Esophagus (tissue), 2 donors: ENCODE results near the gene ZNF423. TPM values are rescaled to one million over a fixed set of nuclear protein-coding genes. Genes with fewer than 3 reads are reported as not detected.
A peak's percentile ranks its signal among the peaks of the same experiment; 100 is the strongest.

Experiments used
- H3K27ac ChIP-seq, 2 donors: one replicate each; pipeline ENCODE4 v1.5.1; 2013; ENCODE audit warnings: low read depth in 2 of 2, mild to moderate bottlenecking in 2 of 2, inconsistent platforms in 1 of 2, low read length in 1 of 2, moderate library complexity in 1 of 2
- H3K27me3 ChIP-seq, 2 donors: one replicate each; pipeline ENCODE4 v1.6.1; 2013; ENCODE audit warnings: low read length in 2 of 2, control low read depth in 1 of 2, mild to moderate bottlenecking in 1 of 2; ENCODE audit not compliant: insufficient read depth in 2 of 2, control insufficient read depth in 1 of 2
- H3K36me3 ChIP-seq, 2 donors: one replicate each; pipeline ENCODE4 v1.6.1; 2013; ENCODE audit warnings: low read length in 1 of 2; ENCODE audit not compliant: control insufficient read depth in 2 of 2, insufficient read depth in 2 of 2
- H3K4me1 ChIP-seq, 2 donors: one replicate each; pipeline ENCODE4 v1.6.1; 2013; ENCODE audit warnings: low read length in 1 of 2; ENCODE audit not compliant: control insufficient read depth in 2 of 2, insufficient read depth in 2 of 2
- H3K4me3 ChIP-seq, 2 donors: one replicate each; pipeline ENCODE4 v1.5.1; 2013; ENCODE audit warnings: low read length in 2 of 2, mild to moderate bottlenecking in 2 of 2, low read depth in 1 of 2, moderate library complexity in 1 of 2
- H3K9me3 ChIP-seq, 2 donors: one replicate each; pipeline ENCODE4 v1.6.1; 2013; ENCODE audit warnings: mild to moderate bottlenecking in 2 of 2, low read depth in 1 of 2, low read length in 1 of 2, moderate library complexity in 1 of 2; ENCODE audit not compliant: control insufficient read depth in 2 of 2, insufficient read depth in 1 of 2
- WGBS, 2 donors: extraction: QIAGEN DNeasy Blood & Tissue Kit; methylation state at CpG; one replicate each; pipeline ENCODE4 v1.1.7; 2013; 5-methylcytosine and 5-hydroxymethylcytosine counted together
- polyA plus RNA-seq, 2 donors: library from polyadenylated mRNA; stranded (reverse); fragments of 200-250 nt; gene quantifications; one replicate each; pipeline ENCODE4 v1.2.3, GENCODE V29; 2013
- donor health status: healthy with polysubstance abuse.
- donor health status: Bipolar disorder and iron deficiency.

Gene ZNF423
- polyA plus RNA-seq, 2 donors, result 0.53 to 0.67 TPM

DNA sequence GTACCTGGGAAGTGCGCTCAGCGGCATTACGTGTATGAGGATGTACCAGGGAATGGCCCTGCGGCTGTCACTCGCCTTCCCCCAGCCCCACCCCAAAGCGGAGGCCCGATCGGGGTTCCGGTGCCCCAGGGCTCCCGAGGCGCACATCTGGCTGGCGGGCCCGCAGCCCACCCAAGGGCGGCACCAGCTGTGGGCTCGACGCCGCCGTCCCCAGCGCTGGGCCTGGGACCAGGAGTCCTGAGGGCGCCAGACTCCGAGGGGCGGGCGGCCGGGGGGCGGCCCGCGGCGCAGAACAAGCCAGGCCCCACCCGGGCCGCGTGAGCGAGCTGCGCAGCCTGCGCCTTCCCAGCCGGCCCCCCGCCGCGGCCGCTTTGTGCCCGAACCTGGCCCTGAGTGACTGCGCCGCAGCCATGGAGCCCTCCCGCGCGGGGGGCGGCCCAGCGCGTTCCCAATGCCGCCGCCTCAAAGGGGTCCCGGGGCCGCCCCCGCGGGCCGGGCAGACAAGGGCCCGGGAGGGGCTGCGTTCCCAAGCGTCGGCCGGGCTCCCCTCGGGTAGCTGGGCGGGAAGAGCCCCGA is 17.4 kb downstream of the ZNF423 start:
- peak overlapping the region; percentile 50 to 51 for H3K27ac ChIP-seq
- 13 to 18% methylated on average over 29 to 63 of the region's 63 CpGs for WGBS, 2 donors
- H3K36me3 ChIP-seq, result no peaks in the 10 kb centered on the region
- no peak overlapping the region for H3K4me3 ChIP-seq
- no peaks in the 10 kb centered on the region for H3K9me3 ChIP-seq
- peaks cover 0 to 8% of the 10 kb centered on the region in 2 donors for H3K4me1 ChIP-seq
- H3K27me3 ChIP-seq, result peaks cover 0 to 5% of the 10 kb centered on the region in 2 donors

DNA sequence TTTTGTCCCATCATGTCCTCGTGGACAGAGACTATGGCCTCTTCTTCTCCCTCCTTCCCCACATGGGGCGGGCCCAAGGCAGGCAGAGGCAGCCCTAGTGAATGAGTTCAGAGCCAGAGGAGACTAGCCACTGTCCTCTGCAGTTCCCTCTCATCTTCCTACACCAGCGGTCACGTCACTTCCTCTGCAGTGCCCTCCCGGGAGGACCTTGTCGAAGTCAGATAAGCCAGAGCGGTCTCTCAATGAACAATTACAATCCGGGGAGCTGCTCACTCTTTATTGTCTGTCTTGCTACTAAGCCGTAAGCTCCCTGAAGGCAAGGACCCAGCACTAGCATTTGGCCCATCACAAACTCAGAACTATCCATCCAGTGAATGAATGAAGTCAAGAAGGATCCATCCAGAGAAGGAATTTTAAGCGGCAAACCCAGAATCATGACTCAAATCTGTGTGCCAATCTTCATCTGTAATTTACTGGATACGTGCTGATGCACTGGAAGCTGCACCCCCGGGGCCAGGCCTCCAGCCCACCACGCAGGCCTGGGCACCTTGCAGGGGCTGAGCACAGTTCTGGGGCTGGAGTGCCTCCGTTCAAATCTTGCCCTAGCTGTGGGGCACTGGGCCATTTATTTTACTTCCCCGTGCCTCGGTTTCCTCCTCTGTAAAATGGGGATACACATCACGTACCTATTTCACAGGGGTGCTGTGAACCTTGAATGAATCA is 18.1 kb downstream of the ZNF423 start:
- WGBS, 2 donors, result 80% methylated on average over 17 of the region's 17 CpGs
- Histone ChIP-seq H3K27ac (peak overlapping the region in 1 of 2 donors; percentile 50), H3K36me3 (no peaks in the 10 kb centered on the region), H3K27me3 (peaks cover 0 to 5% of the 10 kb centered on the region in 2 donors), H3K4me3 (no peak overlapping the region), H3K9me3 (no peaks in the 10 kb centered on the region), H3K4me1 (peaks cover 0 to 8% of the 10 kb centered on the region in 2 donors)

DNA sequence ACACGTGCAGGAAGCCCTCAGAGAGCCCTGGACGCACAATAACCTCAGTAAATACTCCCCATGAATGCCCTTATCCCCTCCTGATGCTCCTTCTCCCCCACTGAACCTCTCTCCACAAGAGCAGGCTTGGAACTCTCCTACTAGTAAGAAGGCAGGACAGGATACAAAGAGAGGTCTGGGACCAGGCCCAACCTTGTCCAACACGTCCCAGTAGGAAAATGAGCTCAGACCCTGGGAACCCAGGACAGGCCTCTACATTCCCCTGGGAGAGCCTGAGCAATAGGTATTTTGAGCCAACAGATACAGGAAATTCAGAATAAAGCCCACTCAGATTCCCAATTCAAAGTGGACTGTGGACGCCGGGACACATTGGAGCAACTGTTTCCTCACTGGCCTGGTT is 19.2 kb downstream of the ZNF423 start:
- no peaks in the 10 kb centered on the region for H3K36me3 ChIP-seq
- peaks cover 0 to 5% of the 10 kb centered on the region in 2 donors for H3K27me3 ChIP-seq
- H3K4me3 ChIP-seq, result no peak overlapping the region
- 62 to 71% methylated on average over 5 of the region's 5 CpGs for WGBS, 2 donors
- peak overlapping the region in 1 of 2 donors; percentile 83 for H3K27ac ChIP-seq
- no peaks in the 10 kb centered on the region for H3K9me3 ChIP-seq
- H3K4me1 ChIP-seq, result peaks cover 0 to 8% of the 10 kb centered on the region in 2 donors

GRCh38 chr16:49836218-49836617 is 19.7 kb downstream of the ZNF423 start:
- peak overlapping the region; percentile 23 to 83 for H3K27ac ChIP-seq
- 86 to 88% methylated on average over 2 of the region's 2 CpGs for WGBS, 2 donors

GRCh38 chr16:49835161-49835777 is 20.6 kb downstream of the ZNF423 start:
- H3K27me3 ChIP-seq, result peaks cover 0 to 5% of the 10 kb centered on the region in 2 donors
- H3K27ac ChIP-seq, result peak overlapping the region; percentile 83
- H3K9me3 ChIP-seq, result no peaks in the 10 kb centered on the region
- no peaks in the 10 kb centered on the region for H3K36me3 ChIP-seq
- 61 to 62% methylated on average over 13 of the region's 13 CpGs for WGBS, 2 donors
- peaks cover 0 to 8% of the 10 kb centered on the region in 2 donors for H3K4me1 ChIP-seq
- H3K4me3 ChIP-seq, result no peak overlapping the region

More at GRCh38 chr16:49836218-49836617, 19.7 kb downstream of the ZNF423 start:
- Histone ChIP-seq H3K9me3 (no peaks in the 10 kb centered on the region), H3K27me3 (peaks cover 0 to 5% of the 10 kb centered on the region in 2 donors), H3K4me1 (peaks cover 0 to 8% of the 10 kb centered on the region in 2 donors), H3K4me3 (no peak overlapping the region), H3K36me3 (no peaks in the 10 kb centered on the region)

DNA sequence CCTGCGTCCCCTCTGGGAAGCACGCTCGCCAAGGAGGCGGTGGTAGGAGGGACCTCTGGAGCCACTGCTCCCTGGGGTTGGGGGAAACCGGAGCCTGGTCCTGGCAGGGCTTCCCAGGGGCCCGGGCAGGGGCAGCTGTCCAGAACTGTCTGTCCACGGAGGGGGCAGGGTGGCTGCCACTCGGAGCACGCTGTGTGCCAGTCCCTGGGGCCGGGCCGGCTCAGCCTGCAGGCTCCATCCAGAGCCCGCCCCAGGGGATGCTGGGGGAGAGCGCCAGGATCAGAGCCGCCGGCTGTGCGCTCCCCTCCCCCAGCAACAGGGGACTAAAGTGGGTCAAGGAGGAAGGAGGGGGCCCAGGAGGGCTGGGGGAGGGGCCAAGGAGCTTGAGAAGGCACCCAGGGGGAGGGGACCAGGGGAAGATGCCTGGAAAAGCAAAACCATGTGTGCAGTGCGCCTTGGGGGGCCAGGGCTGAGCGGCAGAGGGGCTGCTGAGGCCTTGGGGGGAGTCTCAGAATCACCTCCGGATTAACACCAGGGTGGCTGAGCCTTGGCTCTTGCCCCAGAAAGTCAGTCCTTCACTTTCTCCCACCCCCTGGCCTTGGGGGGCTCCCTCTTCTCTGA is 21.3 kb downstream of the ZNF423 start:
- Histone ChIP-seq H3K4me1 (peaks cover 0 to 8% of the 10 kb centered on the region in 2 donors), H3K27ac (peak overlapping the region; percentile 83), H3K4me3 (no peak overlapping the region), H3K36me3 (no peaks in the 10 kb centered on the region), H3K27me3 (peaks cover 0 to 5% of the 10 kb centered on the region in 2 donors), H3K9me3 (no peaks in the 10 kb centered on the region)
- 45 to 54% methylated on average over 19 of the region's 19 CpGs for WGBS, 2 donors

- Histone ChIP-seq H3K9me3 (no peaks in the 10 kb centered on the region), H3K27ac (peak overlapping the region; percentile 83), H3K4me1 (peaks cover 0 to 10% of the 10 kb centered on the region in 2 donors), H3K4me3 (no peak overlapping the region), H3K27me3 (peaks cover 0 to 5% of the 10 kb centered on the region in 2 donors), H3K36me3 (no peaks in the 10 kb centered on the region)
- WGBS, 2 donors, result 55 to 57% methylated on average over 13 of the region's 13 CpGs
Measured at GRCh38 chr16:49833796-49834530, 21.9 kb downstream of the ZNF423 start.

DNA sequence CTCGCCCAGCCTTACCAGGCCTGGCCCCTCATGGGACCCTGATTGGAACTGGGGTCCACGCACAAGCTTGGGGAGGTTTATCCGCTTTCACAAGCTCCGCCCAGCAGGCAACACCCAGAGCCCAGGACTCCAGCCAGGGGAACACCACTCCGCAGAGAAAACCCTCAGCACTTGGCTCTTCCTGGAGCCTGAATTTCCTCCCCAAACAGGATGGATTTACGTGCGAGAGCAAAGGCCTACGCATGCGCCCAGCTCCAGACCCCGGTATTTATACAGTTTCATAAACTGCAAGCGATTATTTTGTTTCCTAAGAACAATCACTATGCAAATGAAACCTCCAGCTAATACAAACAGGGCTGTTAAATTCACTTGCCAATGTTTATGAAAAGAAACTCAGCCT is 22.8 kb downstream of the ZNF423 start:
- H3K4me1 ChIP-seq, result peaks cover 0 to 10% of the 10 kb centered on the region in 2 donors
- peak overlapping the region; percentile 83 to 85 for H3K27ac ChIP-seq
- no peak overlapping the region for H3K4me3 ChIP-seq
- peaks cover 0 to 5% of the 10 kb centered on the region in 2 donors for H3K27me3 ChIP-seq
- H3K9me3 ChIP-seq, result no peaks in the 10 kb centered on the region
- H3K36me3 ChIP-seq, result no peaks in the 10 kb centered on the region
- 66% methylated on average over 11 of the region's 11 CpGs for WGBS, 2 donors

GRCh38 chr16:49832177-49832576 is 23.7 kb downstream of the ZNF423 start:
- Histone ChIP-seq H3K27ac (peak overlapping the region; percentile 75 to 85), H3K4me1 (peaks cover 0 to 11% of the 10 kb centered on the region in 2 donors)
- WGBS, 2 donors, result 80 to 91% methylated on average over 7 of the region's 7 CpGs

More at GRCh38 chr16:49832177-49832576, 23.7 kb downstream of the ZNF423 start:
- no peaks in the 10 kb centered on the region for H3K9me3 ChIP-seq
- no peak overlapping the region for H3K4me3 ChIP-seq
- peaks cover 0 to 1% of the 10 kb centered on the region in 2 donors for H3K27me3 ChIP-seq
- H3K36me3 ChIP-seq, result no peaks in the 10 kb centered on the region
